ENCODE data around the gene PARN.
"Not testable (repeated sequence)": the region's sequence is repeated elsewhere in the genome, so short reads cannot be mapped to it uniquely, and the experiment has no call there.

PARN gene

GRCh38 chr16:14405611-14406537 is 224.2 kb downstream of the PARN start:
- Histone ChIP-seq H3K36me3 (ENCODE audit: insufficient read depth, low read length) (no peaks in the 10 kb centered on the region), H3K9ac (ENCODE audit: insufficient read length) (no peak overlapping the region), H3K27ac (no peak overlapping the region), H3K4me3 (no peak overlapping the region), H3K9me3 (ENCODE audit: low read depth, low read length) (no peaks in the 10 kb centered on the region)
- TF ChIP-seq FOXP2 (optimal IDR thresholded peaks at IDR 0.05; ENCODE audit: control extremely low read depth, extremely low read length, insufficient read depth): no peak
- TF ChIP-seq EZH2 (IDR thresholded peaks at IDR 0.05): no peak
- TF ChIP-seq POLR2AphosphoS5 (IDR thresholded peaks at IDR 0.05; ENCODE audit: borderline replicate concordance, low read depth, low read length): no peak
- no peak for DNase-seq (ENCODE audit: low read depth, low spot score)

GRCh38 chr16:14403001-14403389 is 227.1 kb downstream of the PARN start:
- H3K4me3 ChIP-seq; H3K27ac ChIP-seq; H3K9ac ChIP-seq (ENCODE audit: insufficient read length); H3K9me3 ChIP-seq (ENCODE audit: low read depth, low read length); DNase-seq (ENCODE audit: low read depth, low spot score); H3K36me3 ChIP-seq (ENCODE audit: insufficient read depth, low read length): not testable (repeated sequence)

- H3K9me3 ChIP-seq (ENCODE audit: low read depth, low read length); H3K36me3 ChIP-seq (ENCODE audit: insufficient read depth, low read length); DNase-seq (ENCODE audit: low read depth, low spot score); H3K27ac ChIP-seq; H3K4me3 ChIP-seq; H3K9ac ChIP-seq (ENCODE audit: insufficient read length): not testable (repeated sequence)
Measured at GRCh38 chr16:14402114-14403000, 227.7 kb downstream of the PARN start.

DNA sequence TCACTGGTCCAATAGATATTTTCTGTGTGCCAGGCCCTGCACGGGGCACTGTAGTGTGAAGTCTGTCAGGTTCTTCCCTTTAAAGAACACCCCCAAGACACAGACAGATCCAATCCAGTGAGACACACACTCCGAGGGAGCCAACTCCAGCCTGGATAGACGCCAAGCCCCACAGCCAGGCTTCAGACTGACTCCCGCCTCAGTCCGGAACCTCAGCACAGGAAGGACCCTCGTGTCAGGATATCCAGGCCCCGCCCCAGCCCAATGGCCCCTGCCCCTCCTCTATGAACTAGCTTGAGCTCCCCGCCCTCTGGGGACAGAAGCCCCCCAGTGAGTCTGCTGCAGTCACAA is 228.4 kb downstream of the PARN start:
- H3K27ac ChIP-seq; H3K9me3 ChIP-seq (ENCODE audit: low read depth, low read length); H3K36me3 ChIP-seq (ENCODE audit: insufficient read depth, low read length); DNase-seq (ENCODE audit: low read depth, low spot score); H3K4me3 ChIP-seq; H3K9ac ChIP-seq (ENCODE audit: insufficient read length): not testable (repeated sequence)

GRCh38 chr16:14400978-14401710 is 228.9 kb downstream of the PARN start:
- not testable (repeated sequence) for DNase-seq (ENCODE audit: low read depth, low spot score); H3K36me3 ChIP-seq (ENCODE audit: insufficient read depth, low read length); H3K4me3 ChIP-seq; H3K9me3 ChIP-seq (ENCODE audit: low read depth, low read length); H3K27ac ChIP-seq; H3K9ac ChIP-seq (ENCODE audit: insufficient read length)

DNA sequence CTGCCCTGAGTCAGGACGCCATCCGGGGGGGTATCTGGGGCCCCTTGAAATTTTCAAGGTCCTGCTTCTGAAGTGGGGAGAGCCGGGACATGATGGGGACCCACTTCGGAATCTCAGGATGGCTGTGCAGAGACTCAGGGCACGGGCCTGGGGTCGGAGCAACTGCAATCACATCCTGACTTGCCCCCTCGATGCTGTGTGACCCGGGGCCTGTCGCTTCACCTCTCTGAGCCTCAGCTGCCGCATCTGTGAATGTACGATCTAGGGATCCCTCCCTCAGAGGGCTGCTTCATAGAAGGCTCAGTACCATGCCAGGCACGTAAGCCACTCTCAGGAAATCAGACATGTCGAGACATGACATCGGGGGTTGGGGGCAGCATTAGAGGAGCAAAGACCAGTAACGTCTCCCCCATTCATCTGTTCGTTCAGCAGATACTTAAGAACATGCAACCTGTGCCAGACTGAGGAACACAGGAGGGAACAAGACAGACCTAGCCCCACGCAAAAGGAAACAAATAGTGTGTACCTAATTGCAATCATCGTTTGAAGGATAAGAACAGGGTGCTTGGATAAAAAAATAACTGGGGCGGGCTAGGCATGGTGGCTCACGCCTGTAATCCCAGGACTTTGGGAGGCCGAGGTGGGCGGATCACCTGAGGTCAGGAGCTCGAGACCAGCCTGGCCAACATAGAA is 229.6 kb downstream of the PARN start:
- Histone ChIP-seq H3K9ac (ENCODE audit: insufficient read length) (no peak overlapping the region), H3K9me3 (ENCODE audit: low read depth, low read length) (no peaks in the 10 kb centered on the region), H3K36me3 (ENCODE audit: insufficient read depth, low read length) (no peaks in the 10 kb centered on the region), H3K27ac (no peak overlapping the region), H3K4me3 (no peak overlapping the region)
- no peak for DNase-seq (ENCODE audit: low read depth, low spot score)
- no peak for TF ChIP-seq FOXP2 (optimal IDR thresholded peaks at IDR 0.05; ENCODE audit: control extremely low read depth, extremely low read length, insufficient read depth)
- TF ChIP-seq EZH2 (IDR thresholded peaks at IDR 0.05): no peak
- no peak for TF ChIP-seq POLR2AphosphoS5 (IDR thresholded peaks at IDR 0.05; ENCODE audit: borderline replicate concordance, low read depth, low read length)

DNA sequence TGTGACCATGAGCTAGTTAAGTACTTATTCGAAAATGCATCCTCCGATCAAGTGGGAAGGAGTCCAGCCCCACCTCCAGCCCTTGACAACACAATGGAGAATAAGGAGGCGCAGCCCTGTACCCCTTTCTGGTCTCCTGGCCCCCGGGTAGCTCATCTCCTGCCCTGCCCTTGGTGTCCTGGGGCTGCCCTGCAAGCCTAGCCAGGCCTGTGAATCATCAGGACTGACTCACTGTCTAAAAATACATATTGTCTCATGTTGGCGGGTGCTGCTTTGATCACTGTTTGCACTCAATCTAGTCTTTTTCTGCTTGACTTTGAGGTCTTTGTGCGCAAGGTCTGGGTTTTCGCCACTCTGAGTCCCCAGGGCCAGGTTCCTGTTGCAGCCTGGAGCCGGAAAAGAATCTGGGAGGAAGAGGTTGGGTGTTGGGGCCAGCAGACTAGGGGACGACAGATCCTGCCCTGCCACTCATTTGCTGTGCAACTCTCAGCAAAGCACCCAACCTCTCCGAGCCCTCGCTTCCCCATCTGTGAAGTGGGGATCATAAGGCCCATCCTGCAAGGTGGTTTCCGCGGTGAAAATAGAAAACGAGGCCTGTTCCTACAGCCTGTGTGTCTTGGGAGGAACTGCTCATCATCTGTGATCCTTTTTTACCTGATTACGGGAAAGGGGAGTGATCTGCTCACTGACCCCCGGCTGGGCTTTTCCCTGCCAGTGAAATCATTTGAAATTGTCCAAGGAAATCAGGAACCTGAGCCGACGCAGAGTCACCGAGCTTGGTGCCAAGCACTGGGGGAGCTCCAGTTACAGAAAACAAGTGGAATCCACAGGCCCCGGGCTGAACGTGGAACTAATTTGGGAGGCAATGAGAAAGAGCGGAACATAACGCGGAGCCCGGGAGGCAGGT is 230.4 kb downstream of the PARN start:
- no peak for DNase-seq (ENCODE audit: low read depth, low spot score)
- H3K36me3 ChIP-seq (ENCODE audit: insufficient read depth, low read length): no peaks in the 10 kb centered on the region

More for the DNA sequence above, 230.4 kb downstream of the PARN start:
- TF ChIP-seq POLR2AphosphoS5 (IDR thresholded peaks at IDR 0.05; ENCODE audit: borderline replicate concordance, low read depth, low read length): no peak
- TF ChIP-seq FOXP2 (optimal IDR thresholded peaks at IDR 0.05; ENCODE audit: control extremely low read depth, extremely low read length, insufficient read depth): no peak
- no peak for TF ChIP-seq EZH2 (IDR thresholded peaks at IDR 0.05)
- no peak overlapping the region for H3K9ac ChIP-seq (ENCODE audit: insufficient read length)
- no peak overlapping the region for H3K27ac ChIP-seq
- H3K9me3 ChIP-seq (ENCODE audit: low read depth, low read length): no peaks in the 10 kb centered on the region
- no peak overlapping the region for H3K4me3 ChIP-seq
